HG02870 (cell line): ENCODE measurements around the gene TWIST2.

Source experiments
- ATAC-seq: cut with Tn5 transposase; IDR thresholded peaks from one replicate; pipeline ENCODE4 v1.9.1; 2021; ENCODE audit warnings: mild to moderate bottlenecking, moderate library complexity; ENCODE audit not compliant: unreplicated experiment

The TWIST2 gene

DNA sequence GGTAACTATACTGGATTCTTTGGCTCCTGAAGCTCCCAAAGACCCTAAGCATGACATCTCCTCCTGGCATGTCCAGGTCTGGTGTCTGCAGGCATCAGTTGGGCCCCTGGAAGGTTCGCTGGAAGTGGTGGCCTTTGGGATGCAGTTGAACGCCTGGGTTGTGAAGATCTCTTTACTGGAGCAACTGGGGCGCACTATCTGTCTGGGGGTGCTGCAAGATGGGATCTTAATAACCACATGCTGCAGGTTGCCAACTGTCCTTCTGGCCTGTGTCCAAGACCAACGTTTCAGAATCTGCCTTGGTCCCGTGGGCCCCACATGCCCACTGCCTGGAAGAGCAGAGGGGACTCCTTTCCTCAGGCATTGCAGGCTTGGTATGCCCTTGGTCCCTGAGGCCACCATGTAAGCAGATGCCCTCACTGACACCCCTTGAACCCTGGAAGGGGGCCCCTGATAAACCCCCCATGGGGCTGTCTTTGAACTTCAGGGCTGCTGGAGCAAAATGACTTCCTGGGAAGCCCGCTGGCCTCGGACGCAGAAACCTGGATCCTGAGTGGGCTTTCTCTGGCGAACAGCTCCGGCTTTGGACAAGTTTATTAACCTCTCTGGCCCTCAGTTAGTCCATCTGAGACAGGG lies 101.9 kb downstream of the TWIST2 start:
- ATAC-seq = no peak

DNA sequence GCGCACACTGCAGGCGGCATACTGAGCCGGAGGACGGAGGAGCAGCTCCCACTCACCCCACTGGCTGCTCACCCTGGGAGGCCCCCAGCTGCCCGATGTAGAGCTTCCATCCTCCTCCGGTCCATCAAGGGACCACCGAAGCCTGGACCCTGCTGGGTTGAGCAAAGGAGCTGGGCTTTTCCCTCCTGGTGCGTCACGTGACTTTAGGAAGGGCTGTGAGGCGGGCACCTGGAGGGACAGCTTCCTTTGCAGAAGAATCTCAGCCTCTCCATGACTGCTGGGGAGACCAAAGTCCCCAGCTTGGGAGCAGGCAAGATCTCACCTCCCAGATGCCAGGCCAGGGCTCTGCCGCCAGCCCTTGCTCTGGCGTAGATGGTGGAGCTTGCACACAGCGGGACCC lies 102.7 kb downstream of the TWIST2 start:
- no peak for ATAC-seq

DNA sequence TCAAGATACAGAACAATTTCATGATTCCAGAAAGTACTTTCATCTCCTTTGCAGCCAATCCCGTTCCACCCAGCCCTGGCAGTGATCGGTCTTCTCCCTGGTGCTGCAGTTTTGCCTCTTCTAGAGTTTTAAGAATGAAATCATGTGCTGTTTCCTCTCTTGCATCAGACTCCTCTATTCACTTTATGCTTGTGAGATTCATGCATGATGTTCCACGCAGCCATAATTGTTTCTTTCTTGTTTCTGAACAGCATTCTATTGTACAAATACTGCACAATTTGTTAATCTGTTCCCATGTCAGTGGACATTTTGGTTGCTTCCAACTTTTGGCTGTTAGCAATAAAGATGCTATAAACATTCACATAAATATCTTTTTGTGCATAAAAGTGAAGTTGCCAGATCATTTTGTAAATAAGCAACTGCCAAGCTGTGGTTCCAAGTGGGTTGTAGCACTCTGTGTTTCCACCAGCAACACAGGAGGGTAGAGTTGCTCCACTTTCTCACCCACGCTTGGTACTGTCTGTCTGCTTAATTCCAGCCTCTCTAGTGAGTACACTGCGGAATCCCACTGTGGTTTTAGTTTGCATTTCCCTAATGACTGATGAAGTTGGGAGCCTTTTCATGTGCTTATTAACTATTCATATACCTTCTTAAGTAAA lies 104.5 kb downstream of the TWIST2 start:
- ATAC-seq = no peak

DNA sequence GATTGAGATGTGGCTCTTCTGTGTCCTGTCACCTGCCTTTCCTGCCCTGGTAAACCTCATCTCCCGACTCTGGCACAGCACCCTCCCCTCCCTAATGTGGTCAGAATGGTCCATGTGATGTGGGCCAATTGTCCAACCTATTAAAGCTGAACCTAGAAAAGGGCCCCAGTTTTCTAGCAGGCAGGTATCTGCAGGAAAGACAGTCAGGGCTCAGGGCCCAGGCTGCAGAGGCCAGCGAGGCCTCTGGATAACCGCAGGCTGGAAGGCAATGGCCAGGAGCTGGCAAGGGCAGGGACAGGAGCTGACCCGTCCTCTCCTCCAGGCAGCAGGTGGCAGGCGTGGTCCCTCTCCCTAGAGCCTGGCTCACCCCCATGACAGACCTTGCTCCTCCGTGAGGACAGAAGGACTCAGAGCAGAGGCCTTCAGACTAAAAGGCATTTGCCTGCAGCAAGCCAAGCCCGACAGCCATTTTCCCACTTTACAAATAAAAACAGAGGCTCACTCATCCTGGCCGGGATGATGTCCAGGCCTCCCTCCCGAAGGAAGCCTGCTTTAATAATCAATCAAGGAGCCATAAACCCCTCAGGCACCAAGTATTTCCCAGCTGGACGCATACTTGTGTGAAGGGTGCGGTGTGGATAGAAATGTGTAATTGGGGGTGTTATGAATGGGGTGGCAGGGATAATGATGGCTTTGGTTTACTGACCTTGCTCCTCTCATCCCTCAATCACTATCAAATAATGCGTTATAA lies 107.1 kb downstream of the TWIST2 start:
- ATAC-seq = no peak

DNA sequence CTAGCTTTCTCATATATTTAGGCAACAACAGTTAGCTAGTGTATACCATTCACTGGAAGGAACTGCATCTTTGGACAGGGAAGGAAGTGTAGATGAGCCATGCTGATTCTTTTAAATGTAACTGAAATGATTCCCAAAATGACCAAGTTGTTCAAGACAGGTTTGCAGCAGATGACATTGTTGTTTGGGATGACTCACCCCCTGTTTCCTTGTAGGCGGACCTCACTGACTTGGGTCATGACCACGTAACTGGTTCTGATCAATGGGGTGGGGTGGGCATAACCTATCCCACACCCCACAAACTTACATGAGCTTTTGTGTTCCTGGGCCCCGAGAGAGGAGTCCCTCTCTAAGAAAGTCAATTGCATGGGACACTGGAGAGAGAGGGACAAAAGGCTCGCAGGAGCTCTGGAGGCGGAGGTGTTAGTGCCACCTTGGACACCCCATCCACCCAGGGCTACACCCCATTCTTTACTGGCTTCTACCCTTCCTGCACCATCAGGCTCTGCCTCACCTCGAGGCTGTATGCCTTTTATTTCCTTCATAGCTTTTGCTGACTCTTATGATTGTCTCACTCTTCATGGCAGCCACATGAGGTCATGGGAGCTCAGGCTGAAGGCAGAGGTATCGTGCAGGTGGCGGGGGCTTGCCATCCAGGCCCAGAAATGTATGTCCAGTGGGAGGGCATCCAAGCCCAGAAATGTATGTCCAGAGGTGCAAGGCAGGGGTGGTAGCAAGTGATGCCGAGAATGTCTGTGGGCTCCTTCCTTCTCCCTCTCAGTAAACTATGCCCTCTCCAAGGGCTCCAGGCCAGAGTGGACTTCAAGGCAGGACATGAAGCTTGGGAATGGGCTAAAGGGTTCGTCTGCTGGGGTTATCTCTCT lies 108.0 kb downstream of the TWIST2 start:
- no peak for ATAC-seq

DNA sequence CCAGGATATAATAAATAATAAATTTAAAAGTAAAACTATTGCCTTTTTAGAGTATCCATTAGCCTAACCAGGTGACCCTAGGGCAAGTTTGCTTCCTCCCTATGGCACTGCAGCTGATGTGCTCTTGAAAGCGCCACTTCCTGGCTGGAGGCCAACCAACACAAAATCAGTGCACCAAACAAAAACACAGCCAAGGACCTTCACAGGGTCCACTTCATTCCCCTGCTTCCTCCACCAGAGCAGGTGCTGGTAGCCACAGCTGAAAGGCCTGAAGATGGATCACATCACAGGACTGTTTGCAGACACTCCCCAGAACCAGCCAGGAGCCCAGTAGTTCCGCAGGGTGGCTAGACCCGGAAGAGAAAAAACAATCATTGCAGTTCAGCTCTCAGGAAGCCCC lies 108.8 kb downstream of the TWIST2 start:
- ATAC-seq = no peak
